ENCODE data around the gene BEX2.

GRCh38 chrX:103311399-103311780 lies 600 bp upstream of the BEX2 start:
- TF ChIP-seq CTCF (IDR thresholded peaks at IDR 0.05; ENCODE audit: low read length), result no peak
- no peak for TF ChIP-seq EZH2 (optimal IDR thresholded peaks at IDR 0.05; ENCODE audit: low read depth, low read length)
- TF ChIP-seq EZH2phosphoT487 (IDR thresholded peaks at IDR 0.05; ENCODE audit: low read length), result no peak

Data from MM.1S (cell line).